SK-N-SH treated with all-trans-retinoic acid at 6 μM for 48 hours (cell line): ENCODE data around the gene MYD88.

Source experiments
- ATAC-seq: fragments of 200-7000 bp; cut with Tn5 transposase; 3 replicates; pipeline ENCODE4 v1.9.1; 2020; ENCODE audit warnings: mild to moderate bottlenecking, moderate library complexity
- ARNTL ChIP-seq: fragments of 450-650 bp; formaldehyde crosslinking; IDR thresholded peaks from 2 replicates; pipeline ENCODE4 v1.5.0; 2020; ENCODE audit warnings: low read depth, mild to moderate bottlenecking, moderate library complexity, borderline replicate concordance
- CREB5 ChIP-seq: fragments of 250-450 bp; sonication (Bioruptor Pico); IDR thresholded peaks from 2 replicates; pipeline ENCODE4 v1.5.1; 2020; ENCODE audit warnings: low read depth, mild to moderate bottlenecking, moderate library complexity
- CSDC2 ChIP-seq: fragments of 250-450 bp; sonication (Bioruptor Pico); IDR thresholded peaks from 2 replicates; pipeline ENCODE4 v1.5.0; 2020; ENCODE audit warnings: mild to moderate bottlenecking, moderate library complexity
- CSRNP3 ChIP-seq: fragments of 250-450 bp; sonication (Bioruptor Pico); IDR thresholded peaks from 2 replicates; pipeline ENCODE4 v1.5.1; 2021; ENCODE audit warnings: mild to moderate bottlenecking, moderate library complexity
- GLIS3 ChIP-seq: fragments of 250-450 bp; sonication (Bioruptor Pico); IDR thresholded peaks from 2 replicates; pipeline ENCODE4 v1.5.0; 2020; ENCODE audit warnings: mild to moderate bottlenecking, moderate library complexity
- ISL1 ChIP-seq: fragments of 250-450 bp; sonication (Bioruptor Pico); IDR thresholded peaks from 2 replicates; pipeline ENCODE4 v2.1.2; 2022; ENCODE audit warnings: mild to moderate bottlenecking, moderate library complexity
- PATZ1 ChIP-seq: fragments of 250-450 bp; sonication (Bioruptor Pico); IDR thresholded peaks from 2 replicates; pipeline ENCODE4 v1.8.0; 2020; ENCODE audit warnings: mild to moderate bottlenecking, moderate library complexity, borderline replicate concordance
- POU6F1 ChIP-seq: fragments of 250-450 bp; sonication (Bioruptor Pico); IDR thresholded peaks from 2 replicates; pipeline ENCODE4 v1.8.0; 2021; ENCODE audit warnings: low read depth, mild to moderate bottlenecking, moderate library complexity, borderline replicate concordance
- PPARA ChIP-seq: fragments of 250-450 bp; sonication (Bioruptor Pico); IDR thresholded peaks from 2 replicates; pipeline ENCODE4 v1.5.0; 2020; ENCODE audit warnings: mild to moderate bottlenecking, borderline replicate concordance
- SNAI2 ChIP-seq: fragments of 250-450 bp; sonication (Bioruptor Pico); IDR thresholded peaks from 2 replicates; pipeline ENCODE4 v1.5.0; 2020; ENCODE audit warnings: mild to moderate bottlenecking, moderate library complexity
- TCF4 ChIP-seq: fragments of 250-450 bp; sonication (Bioruptor Pico); IDR thresholded peaks from 2 replicates; pipeline ENCODE4 v1.8.0; 2021; ENCODE audit warnings: mild to moderate bottlenecking, moderate library complexity, borderline replicate concordance
- TOX ChIP-seq: fragments of 250-450 bp; sonication (Bioruptor Pico); IDR thresholded peaks from 2 replicates; pipeline ENCODE4 v1.8.0; 2021; ENCODE audit warnings: mild to moderate bottlenecking, moderate library complexity, borderline replicate concordance
- TSHZ2 ChIP-seq: fragments of 250-450 bp; sonication (Bioruptor Pico); IDR thresholded peaks from 2 replicates; pipeline ENCODE4 v1.5.0; 2020; ENCODE audit warnings: mild to moderate bottlenecking, moderate library complexity
- ZC3H10 ChIP-seq: fragments of 250-450 bp; sonication (Bioruptor Pico); IDR thresholded peaks from 2 replicates; pipeline ENCODE4 v1.5.1; 2021; ENCODE audit warnings: mild to moderate bottlenecking, moderate library complexity
- ZFP3 ChIP-seq: fragments of 250-450 bp; sonication (Bioruptor Pico); IDR thresholded peaks from 2 replicates; pipeline ENCODE4 v1.5.0; 2020; ENCODE audit warnings: mild to moderate bottlenecking, moderate library complexity
- ZFP30 ChIP-seq: fragments of 450-650 bp; formaldehyde crosslinking; IDR thresholded peaks from 2 replicates; pipeline ENCODE4 v1.5.0; 2022; ENCODE audit warnings: mild to moderate bottlenecking, moderate library complexity
- ZNF565 ChIP-seq: fragments of 450-650 bp; formaldehyde crosslinking; conservative IDR thresholded peaks from 2 replicates; pipeline ENCODE4 v1.5.0; 2020; ENCODE audit warnings: low read depth, mild to moderate bottlenecking, moderate library complexity
- ZNF70 ChIP-seq: fragments of 450-650 bp; formaldehyde crosslinking; IDR thresholded peaks from 2 replicates; pipeline ENCODE4 v1.5.0; 2020; ENCODE audit warnings: mild to moderate bottlenecking, moderate library complexity
- ZNF8 ChIP-seq: fragments of 450-650 bp; formaldehyde crosslinking; IDR thresholded peaks from 2 replicates; pipeline ENCODE4 v1.5.0; 2020; ENCODE audit warnings: mild to moderate bottlenecking, moderate library complexity

Gene MYD88

GRCh38 chr3:38100498-38100897 is 38.0 kb upstream of the MYD88 start:
- no peak for ATAC-seq
- TF ChIP-seq ZC3H10 (CRISPR knock-in tag) (no peak), TSHZ2 (no peak), ZFP30 (CRISPR knock-in tag) (no peak), TOX (no peak)
- TF ChIP-seq, all 23 proteins: peak for 0

GRCh38 chr3:38101811-38102443 is 36.5 kb upstream of the MYD88 start:
- TF ChIP-seq TCF4 (no peak), PATZ1 (CRISPR knock-in tag) (no peak), CREB5 (CRISPR knock-in tag) (no peak), ZFP3 (no peak), PPARA (CRISPR knock-in tag) (no peak), ZNF8 (CRISPR knock-in tag) (no peak), TSHZ2 (no peak), ZFP30 (CRISPR knock-in tag) (no peak)

GRCh38 chr3:38102444-38102814 is 36.0 kb upstream of the MYD88 start:
- ATAC-seq: no peak
- TF ChIP-seq ZNF70 (CRISPR knock-in tag) (no peak), TCF4 (no peak), TOX (no peak), CSRNP3 (CRISPR knock-in tag) (no peak), GLIS3 (CRISPR knock-in tag) (no peak), ZNF8 (CRISPR knock-in tag) (no peak), TSHZ2 (no peak), SNAI2 (CRISPR knock-in tag) (no peak), POU6F1 (CRISPR knock-in tag) (no peak), ZC3H10 (CRISPR knock-in tag) (no peak), PPARA (CRISPR knock-in tag) (no peak), ARNTL (no peak), ZNF565 (no peak), ZFP30 (CRISPR knock-in tag) (no peak), ISL1 (CRISPR knock-in tag) (no peak), CSDC2 (no peak), ZFP3 (no peak), PATZ1 (CRISPR knock-in tag) (no peak)

More at GRCh38 chr3:38101811-38102443, 36.5 kb upstream of the MYD88 start:
- ATAC-seq: no peak
